ENCODE measurements around the gene SLAIN2. TPM values are rescaled to one million over a fixed set of nuclear protein-coding genes. Genes with fewer than 3 reads are reported as not detected.
"Not testable (repeated sequence)": the region's sequence is repeated elsewhere in the genome, so short reads cannot be mapped to it uniquely, and the experiment has no call there.

Gene SLAIN2
- total RNA-seq, 1 donor from 2014 or later: 94.3 TPM

- Histone ChIP-seq H3K27me3 (no peaks in the 10 kb centered on the region), H3K4me1 (no peaks in the 10 kb centered on the region), H3K36me3 (no peaks in the 10 kb centered on the region), H3K4me3 (no peak overlapping the region), H3K27ac (no peak overlapping the region), H3K9me3 (no peaks in the 10 kb centered on the region)
- TF ChIP-seq CTCF (IDR thresholded peaks at IDR 0.05): no peak
- DNase-seq: no peak
- no peak for ATAC-seq
- intact Hi-C loops (cut with DNase I): no loop called here
Measured at GRCh38 chr4:48439988-48440387, 98.7 kb downstream of the SLAIN2 start.

GRCh38 chr4:48440914-48441313, 99.6 kb downstream of the SLAIN2 start:
- H3K27me3 ChIP-seq; H3K36me3 ChIP-seq; DNase-seq; ATAC-seq; H3K4me1 ChIP-seq; H3K9me3 ChIP-seq; H3K27ac ChIP-seq; H3K4me3 ChIP-seq; intact Hi-C loops (cut with DNase I): not testable (repeated sequence)

- ATAC-seq: no peak
- H3K36me3 ChIP-seq: no peaks in the 10 kb centered on the region
- H3K27ac ChIP-seq: no peak overlapping the region
- DNase-seq: no peak
- no peak overlapping the region for H3K4me3 ChIP-seq
- no peaks in the 10 kb centered on the region for H3K4me1 ChIP-seq
- intact Hi-C loops (cut with DNase I): no loop called here
- no peaks in the 10 kb centered on the region for H3K9me3 ChIP-seq
- H3K27me3 ChIP-seq: no peaks in the 10 kb centered on the region
- TF ChIP-seq CTCF (IDR thresholded peaks at IDR 0.05): peak; percentile 66
Measured at GRCh38 chr4:48445704-48446103, 104.4 kb downstream of the SLAIN2 start.

- ATAC-seq (no peak), DNase-seq (no peak)
- Histone ChIP-seq H3K27me3 (no peaks in the 10 kb centered on the region), H3K27ac (no peak overlapping the region), H3K36me3 (no peaks in the 10 kb centered on the region), H3K4me3 (no peak overlapping the region), H3K4me1 (no peaks in the 10 kb centered on the region), H3K9me3 (no peaks in the 10 kb centered on the region)
- intact Hi-C loops (cut with DNase I): no loop called here
- TF ChIP-seq CTCF (IDR thresholded peaks at IDR 0.05): no peak
Measured at GRCh38 chr4:48446642-48447041, 105.3 kb downstream of the SLAIN2 start.

GRCh38 chr4:48449151-48449550, 107.8 kb downstream of the SLAIN2 start:
- Histone ChIP-seq H3K4me1 (no peaks in the 10 kb centered on the region), H3K4me3 (no peak overlapping the region), H3K9me3 (no peaks in the 10 kb centered on the region), H3K36me3 (no peaks in the 10 kb centered on the region), H3K27me3 (no peaks in the 10 kb centered on the region), H3K27ac (no peak overlapping the region)
- intact Hi-C loops (cut with DNase I): no loop called here
- DNase-seq: no peak
- TF ChIP-seq CTCF (IDR thresholded peaks at IDR 0.05): no peak
- ATAC-seq: no peak

- Histone ChIP-seq H3K4me1 (no peaks in the 10 kb centered on the region), H3K9me3 (no peaks in the 10 kb centered on the region), H3K36me3 (no peaks in the 10 kb centered on the region), H3K27ac (no peak overlapping the region), H3K4me3 (no peak overlapping the region), H3K27me3 (no peaks in the 10 kb centered on the region)
- intact Hi-C loops (cut with DNase I): no loop called here
- no peak for TF ChIP-seq CTCF (IDR thresholded peaks at IDR 0.05)
- ATAC-seq (no peak), DNase-seq (no peak)
Measured at GRCh38 chr4:48450740-48451139, 109.4 kb downstream of the SLAIN2 start.

GRCh38 chr4:48451656-48452055, 110.3 kb downstream of the SLAIN2 start:
- H3K9me3 ChIP-seq; intact Hi-C loops (cut with DNase I); H3K36me3 ChIP-seq; H3K27me3 ChIP-seq; H3K27ac ChIP-seq; H3K4me1 ChIP-seq; DNase-seq; ATAC-seq; H3K4me3 ChIP-seq: not testable (repeated sequence)
